KMS-11 (cell line): ENCODE data around the gene DNAJB8.

Experiments used
- H2AFZ ChIP-seq: fragments of 200-600 bp; sonication (generic); 2 replicates; pipeline ENCODE4 v1.6.1; 2016; ENCODE audit warnings: antibody characterized with exemption, mixed run types, low read depth
- H3K27ac ChIP-seq: fragments of 200-600 bp; sonication (generic); 2 replicates; pipeline ENCODE4 v1.6.1; 2016; ENCODE audit warnings: mild to moderate bottlenecking, mixed run types
- H3K27me3 ChIP-seq: fragments of 200-600 bp; sonication (generic); 2 replicates; pipeline ENCODE4 v1.6.1; 2017; ENCODE audit warnings: mild to moderate bottlenecking, low read depth, mixed run types, moderate library complexity; ENCODE audit not compliant: insufficient read depth
- H3K36me3 ChIP-seq: fragments of 200-600 bp; sonication (generic); 2 replicates; pipeline ENCODE4 v1.6.1; 2017; ENCODE audit warnings: mild to moderate bottlenecking, mixed run types; ENCODE audit not compliant: insufficient read depth
- H3K4me1 ChIP-seq: fragments of 200-600 bp; sonication (generic); 2 replicates; pipeline ENCODE4 v1.6.1; 2016; ENCODE audit warnings: mild to moderate bottlenecking, low read depth, mixed run types; ENCODE audit not compliant: poor library complexity, severe bottlenecking
- H3K4me2 ChIP-seq: fragments of 200-600 bp; sonication (generic); 2 replicates; pipeline ENCODE4 v1.7.0; 2016; ENCODE audit warnings: mild to moderate bottlenecking, mixed run types
- H3K4me3 ChIP-seq: fragments of 200-600 bp; sonication (generic); IDR thresholded peaks from 2 replicates; pipeline ENCODE4 v1.6.1; 2017; ENCODE audit warnings: low read depth, low read length, mixed read lengths; ENCODE audit not compliant: insufficient read depth
- H3K79me2 ChIP-seq: fragments of 200-600 bp; sonication (generic); 2 replicates; pipeline ENCODE4 v1.6.1; 2016; ENCODE audit warnings: low read depth, mixed run types; ENCODE audit not compliant: insufficient read depth
- H3K9ac ChIP-seq: fragments of 200-600 bp; sonication (generic); 2 replicates; pipeline ENCODE4 v1.6.1; 2016; ENCODE audit warnings: mild to moderate bottlenecking, mixed run types
- H4K20me1 ChIP-seq: fragments of 200-600 bp; sonication (generic); 2 replicates; pipeline ENCODE4 v1.6.1; 2016; ENCODE audit warnings: mild to moderate bottlenecking, mixed run types; ENCODE audit not compliant: insufficient read depth
- CTCF ChIP-seq: fragments of 200-600 bp; sonication (generic); conservative IDR thresholded peaks from 2 replicates; pipeline ENCODE4 v1.6.1; 2017; ENCODE audit warnings: low read depth, mild to moderate bottlenecking, antibody characterized with exemption, low read length, moderate library complexity, mixed read lengths

DNAJB8 gene

DNA sequence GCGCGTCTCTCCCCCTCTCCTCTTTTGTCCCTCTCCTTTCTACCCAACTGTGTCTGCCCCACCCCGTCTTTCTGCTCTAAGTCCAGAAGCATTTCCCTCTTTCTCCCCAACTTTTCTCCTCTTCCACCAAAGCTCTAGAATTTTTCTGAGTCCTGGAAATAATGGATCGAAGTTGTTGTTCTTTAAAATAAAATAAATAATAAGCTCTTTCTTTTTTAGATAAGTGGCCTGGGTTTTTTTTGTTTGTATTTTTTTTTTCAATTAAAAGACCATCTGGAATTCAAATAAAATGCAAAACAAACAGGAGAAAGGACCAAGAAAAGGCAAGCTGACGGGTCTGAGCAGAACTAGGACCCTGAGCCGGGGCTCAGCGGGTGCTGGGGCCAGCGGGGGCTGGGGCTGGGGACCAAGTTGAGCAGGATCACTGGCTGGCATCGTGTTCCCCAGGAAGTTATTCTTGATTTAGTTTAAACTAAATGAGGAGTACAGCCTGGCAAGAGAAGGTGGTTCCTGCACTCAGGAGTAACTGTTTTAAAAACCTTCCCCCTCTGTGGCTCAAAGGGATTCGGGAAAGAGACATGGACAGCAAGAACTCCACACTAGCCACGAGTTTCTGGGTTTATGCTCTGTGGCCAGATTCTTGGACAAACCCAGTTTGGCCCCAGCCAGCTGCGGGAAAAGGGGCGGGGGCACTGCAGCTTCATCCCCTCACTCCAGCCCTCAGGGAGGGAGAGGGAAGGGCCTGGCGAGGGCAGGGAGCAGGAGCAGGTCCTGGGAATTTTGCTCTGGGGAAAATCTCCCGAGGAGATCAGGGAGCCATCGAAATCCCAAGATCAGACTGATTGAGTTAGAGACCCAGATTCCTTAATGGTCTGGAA, 18.0 kb upstream of the DNAJB8 start:
- Histone ChIP-seq H3K27ac (no peak overlapping the region), H3K36me3 (no peaks in the 10 kb centered on the region)

GRCh38 chr3:128483657-128484403, 17.1 kb upstream of the DNAJB8 start:
- no peak for TF ChIP-seq CTCF
- Histone ChIP-seq H3K4me3 (no peak overlapping the region), H3K4me2 (no peak overlapping the region), H3K27me3 (peaks cover 97% of the 10 kb centered on the region), H3K79me2 (no peaks in the 10 kb centered on the region), H2AFZ (no peak overlapping the region), H3K27ac (no peak overlapping the region), H3K4me1 (no peaks in the 10 kb centered on the region), H4K20me1 (no peaks in the 10 kb centered on the region), H3K36me3 (no peaks in the 10 kb centered on the region), H3K9ac (no peak overlapping the region)

More for the DNA sequence above, 18.0 kb upstream of the DNAJB8 start:
- Histone ChIP-seq H3K9ac (no peak overlapping the region), H3K4me2 (no peak overlapping the region), H3K27me3 (peaks cover 97% of the 10 kb centered on the region), H2AFZ (no peak overlapping the region), H3K4me1 (no peaks in the 10 kb centered on the region), H4K20me1 (no peaks in the 10 kb centered on the region), H3K79me2 (no peaks in the 10 kb centered on the region), H3K4me3 (no peak overlapping the region)
- TF ChIP-seq CTCF: no peak

DNA sequence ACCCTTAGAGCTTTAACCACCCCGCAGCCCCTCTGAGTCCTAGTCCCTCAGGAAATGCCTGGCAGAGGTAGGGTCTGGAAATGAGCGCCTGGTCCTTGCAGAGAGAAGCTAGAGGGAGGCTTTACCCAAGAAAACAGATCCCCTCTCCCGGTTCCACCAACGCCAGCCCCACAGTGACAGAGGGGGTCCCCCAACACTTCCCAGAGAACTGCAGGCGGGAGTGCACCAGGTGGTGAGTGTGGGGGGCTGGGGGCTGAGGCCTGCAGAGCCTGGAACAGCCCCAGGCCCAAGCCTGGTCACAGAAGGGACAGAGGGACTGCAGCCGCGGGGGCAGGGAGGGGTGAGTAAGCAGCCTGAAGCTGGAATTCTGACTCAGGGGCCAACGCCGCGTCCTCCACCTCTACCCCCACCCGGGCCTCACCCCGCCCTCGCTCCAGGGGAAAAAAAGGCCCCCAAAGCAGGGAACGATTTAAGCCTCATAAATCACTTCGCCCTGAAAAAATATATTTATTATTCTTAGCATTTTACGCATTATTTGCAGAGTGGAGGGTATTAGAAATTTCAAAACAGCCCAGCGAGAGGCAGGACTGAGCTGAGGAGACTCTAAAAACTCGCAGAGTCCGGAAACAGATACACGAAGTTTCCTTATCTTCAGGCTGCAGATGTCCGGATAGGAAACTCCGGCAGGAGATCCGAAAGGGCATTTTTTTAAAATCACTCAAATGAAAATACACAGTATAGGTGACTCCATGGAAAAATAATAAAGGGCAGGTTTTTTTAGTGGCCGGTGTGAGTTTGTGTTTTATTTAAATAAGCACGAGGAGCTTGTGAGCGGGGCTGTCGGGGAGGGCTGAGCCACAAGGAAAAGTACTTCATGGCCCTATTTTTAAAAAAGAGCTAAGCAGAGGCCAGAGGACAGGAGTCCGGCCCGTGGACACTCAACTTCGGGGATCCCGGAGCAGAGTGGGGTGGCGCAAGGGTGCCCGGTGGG, 16.3 kb upstream of the DNAJB8 start:
- Histone ChIP-seq H3K4me1 (no peaks in the 10 kb centered on the region), H3K27ac (no peak overlapping the region), H3K4me2 (no peak overlapping the region), H3K27me3 (peaks cover 96% of the 10 kb centered on the region), H3K9ac (no peak overlapping the region), H2AFZ (no peak overlapping the region), H3K4me3 (no peak overlapping the region), H3K79me2 (no peaks in the 10 kb centered on the region), H3K36me3 (no peaks in the 10 kb centered on the region), H4K20me1 (no peaks in the 10 kb centered on the region)
- no peak for TF ChIP-seq CTCF

- H3K27ac ChIP-seq: no peak overlapping the region
- no peaks in the 10 kb centered on the region for H3K79me2 ChIP-seq
- H3K4me1 ChIP-seq: no peaks in the 10 kb centered on the region
These were observed 15.5 kb upstream of the DNAJB8 start for GRCh38 chr3:128482175-128482574.

More at GRCh38 chr3:128482175-128482574, 15.5 kb upstream of the DNAJB8 start:
- no peak overlapping the region for H3K4me3 ChIP-seq
- no peaks in the 10 kb centered on the region for H3K36me3 ChIP-seq
- H3K27me3 ChIP-seq: peaks cover 92% of the 10 kb centered on the region
- no peaks in the 10 kb centered on the region for H4K20me1 ChIP-seq
- H2AFZ ChIP-seq: no peak overlapping the region
- no peak overlapping the region for H3K9ac ChIP-seq
- no peak overlapping the region for H3K4me2 ChIP-seq
- no peak for TF ChIP-seq CTCF
